PFSK-1 (cell line): ENCODE data around the gene ZNF75A.

Source experiments
- FOXP2 ChIP-seq: optimal IDR thresholded peaks from 2 replicates; pipeline ENCODE3; 2011; ENCODE audit warnings: borderline replicate concordance, control low read depth, inconsistent platforms; ENCODE audit not compliant: insufficient read depth; ENCODE audit errors: extremely low read length, extremely low read depth
- POLR2AphosphoS5 ChIP-seq: IDR thresholded peaks from 2 replicates; pipeline ENCODE4 v1.6.1; 2012; ENCODE audit warnings: low read depth, mild to moderate bottlenecking, control low read depth, low read length, moderate library complexity
- SIN3A ChIP-seq: IDR thresholded peaks from 2 replicates; pipeline ENCODE4 v1.6.1; 2012; ENCODE audit warnings: mild to moderate bottlenecking, low read length, moderate library complexity, borderline replicate concordance; ENCODE audit not compliant: insufficient read depth
- TAF1 ChIP-seq: IDR thresholded peaks from 2 replicates; pipeline ENCODE4 v1.6.1; 2012; ENCODE audit warnings: low read length, control low read depth, borderline replicate concordance; ENCODE audit not compliant: insufficient read depth
- TF ChIP-seq, protein P1 (sequence below), 2 experiments: IDR thresholded peaks; 2 replicates each; pipeline versions ENCODE4 v1.6.1 to v1.8.0; 2011 to 2012; ENCODE audit warnings: low read depth in 2 of 2, low read length in 2 of 2, control low read depth in 1 of 2, inconsistent platforms in 1 of 2, mild to moderate bottlenecking in 1 of 2, moderate library complexity in 1 of 2; ENCODE audit not compliant: insufficient read depth in 1 of 2

ZNF75A gene

DNA sequence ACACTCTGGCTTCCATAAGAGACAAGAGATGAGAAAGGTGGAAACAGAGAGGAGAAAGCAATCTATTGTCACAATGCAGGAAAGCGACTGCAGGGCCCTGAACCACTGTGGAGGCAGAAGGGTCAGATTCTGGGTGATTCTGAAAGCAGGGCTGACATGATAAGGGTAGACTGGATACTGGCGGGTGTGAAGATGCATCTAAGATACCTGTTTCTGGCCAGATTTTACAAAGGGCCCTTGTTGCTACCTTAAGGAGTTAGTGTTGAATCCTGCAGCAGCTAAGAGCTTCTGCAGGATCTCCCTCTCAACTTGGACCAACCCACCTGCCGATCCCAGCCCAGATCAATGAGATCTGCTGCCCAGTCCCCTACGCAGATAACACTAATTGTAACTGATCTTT, 42.8 kb upstream of the ZNF75A start:
- TF ChIP-seq FOXP2 (no peak), TAF1 (no peak), POLR2AphosphoS5 (no peak), SIN3A (no peak)
- TF ChIP-seq, protein P1, sequence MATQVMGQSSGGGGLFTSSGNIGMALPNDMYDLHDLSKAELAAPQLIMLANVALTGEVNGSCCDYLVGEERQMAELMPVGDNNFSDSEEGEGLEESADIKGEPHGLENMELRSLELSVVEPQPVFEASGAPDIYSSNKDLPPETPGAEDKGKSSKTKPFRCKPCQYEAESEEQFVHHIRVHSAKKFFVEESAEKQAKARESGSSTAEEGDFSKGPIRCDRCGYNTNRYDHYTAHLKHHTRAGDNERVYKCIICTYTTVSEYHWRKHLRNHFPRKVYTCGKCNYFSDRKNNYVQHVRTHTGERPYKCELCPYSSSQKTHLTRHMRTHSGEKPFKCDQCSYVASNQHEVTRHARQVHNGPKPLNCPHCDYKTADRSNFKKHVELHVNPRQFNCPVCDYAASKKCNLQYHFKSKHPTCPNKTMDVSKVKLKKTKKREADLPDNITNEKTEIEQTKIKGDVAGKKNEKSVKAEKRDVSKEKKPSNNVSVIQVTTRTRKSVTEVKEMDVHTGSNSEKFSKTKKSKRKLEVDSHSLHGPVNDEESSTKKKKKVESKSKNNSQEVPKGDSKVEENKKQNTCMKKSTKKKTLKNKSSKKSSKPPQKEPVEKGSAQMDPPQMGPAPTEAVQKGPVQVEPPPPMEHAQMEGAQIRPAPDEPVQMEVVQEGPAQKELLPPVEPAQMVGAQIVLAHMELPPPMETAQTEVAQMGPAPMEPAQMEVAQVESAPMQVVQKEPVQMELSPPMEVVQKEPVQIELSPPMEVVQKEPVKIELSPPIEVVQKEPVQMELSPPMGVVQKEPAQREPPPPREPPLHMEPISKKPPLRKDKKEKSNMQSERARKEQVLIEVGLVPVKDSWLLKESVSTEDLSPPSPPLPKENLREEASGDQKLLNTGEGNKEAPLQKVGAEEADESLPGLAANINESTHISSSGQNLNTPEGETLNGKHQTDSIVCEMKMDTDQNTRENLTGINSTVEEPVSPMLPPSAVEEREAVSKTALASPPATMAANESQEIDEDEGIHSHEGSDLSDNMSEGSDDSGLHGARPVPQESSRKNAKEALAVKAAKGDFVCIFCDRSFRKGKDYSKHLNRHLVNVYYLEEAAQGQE (IDR thresholded peaks at IDR 0.05; ENCODE audit: insufficient read depth in 1 of 2, low read depth in 2 of 2, low read length in 2 of 2), result no peak

DNA sequence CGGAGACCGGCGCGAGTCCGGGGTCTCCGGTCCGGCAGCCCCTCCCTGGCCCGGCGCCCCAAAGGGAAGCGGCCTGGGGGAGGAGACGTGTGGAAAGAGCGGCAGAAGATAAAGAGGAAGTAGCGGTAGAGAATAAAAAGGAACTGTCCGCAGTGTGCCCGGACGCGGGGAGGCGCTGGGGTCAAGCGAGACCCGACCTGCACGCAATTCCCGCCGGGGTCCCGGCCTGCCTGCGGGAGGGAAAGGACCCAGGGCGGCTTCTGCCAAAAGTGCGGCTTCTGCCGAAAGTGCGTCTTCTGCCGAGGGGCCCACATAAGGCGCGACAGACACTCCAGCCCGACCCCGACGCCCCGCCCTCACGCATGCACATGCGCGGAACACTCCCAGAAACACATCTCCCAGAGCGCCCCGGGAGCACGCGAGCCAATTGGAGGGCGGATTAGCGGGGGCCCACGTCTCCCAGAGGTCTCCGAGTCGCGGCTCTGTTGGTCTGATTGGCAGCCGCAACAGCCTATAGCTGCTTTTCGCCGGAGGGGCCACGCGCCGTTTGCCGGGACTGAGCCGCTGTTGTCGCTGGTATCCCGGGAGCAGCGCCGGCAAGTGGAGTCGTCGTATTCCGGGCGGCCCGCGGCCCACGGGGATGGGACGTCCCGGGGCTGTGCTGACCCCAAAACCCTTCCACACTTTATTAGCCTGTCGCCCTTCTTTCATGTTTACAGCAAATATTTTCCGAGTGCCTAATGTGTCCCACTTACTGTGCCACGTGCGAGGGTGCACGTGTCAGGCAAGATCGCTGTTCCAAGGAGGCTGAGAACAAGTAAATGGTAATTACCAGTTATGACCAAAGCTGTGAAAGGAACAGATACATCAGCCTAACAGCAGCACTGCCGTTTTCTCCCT, 40.9 kb upstream of the ZNF75A start:
- TF ChIP-seq, protein P1 (IDR thresholded peaks at IDR 0.05; ENCODE audit: insufficient read depth in 1 of 2, low read depth in 2 of 2, low read length in 2 of 2), result no peak
- TF ChIP-seq POLR2AphosphoS5 (peak; percentile 86), SIN3A (peak; percentile 57; the same call in 1 of the 2 replicates), TAF1 (peak; percentile 64; the same call in 1 of the 2 replicates), FOXP2 (peak; percentile 17)

DNA sequence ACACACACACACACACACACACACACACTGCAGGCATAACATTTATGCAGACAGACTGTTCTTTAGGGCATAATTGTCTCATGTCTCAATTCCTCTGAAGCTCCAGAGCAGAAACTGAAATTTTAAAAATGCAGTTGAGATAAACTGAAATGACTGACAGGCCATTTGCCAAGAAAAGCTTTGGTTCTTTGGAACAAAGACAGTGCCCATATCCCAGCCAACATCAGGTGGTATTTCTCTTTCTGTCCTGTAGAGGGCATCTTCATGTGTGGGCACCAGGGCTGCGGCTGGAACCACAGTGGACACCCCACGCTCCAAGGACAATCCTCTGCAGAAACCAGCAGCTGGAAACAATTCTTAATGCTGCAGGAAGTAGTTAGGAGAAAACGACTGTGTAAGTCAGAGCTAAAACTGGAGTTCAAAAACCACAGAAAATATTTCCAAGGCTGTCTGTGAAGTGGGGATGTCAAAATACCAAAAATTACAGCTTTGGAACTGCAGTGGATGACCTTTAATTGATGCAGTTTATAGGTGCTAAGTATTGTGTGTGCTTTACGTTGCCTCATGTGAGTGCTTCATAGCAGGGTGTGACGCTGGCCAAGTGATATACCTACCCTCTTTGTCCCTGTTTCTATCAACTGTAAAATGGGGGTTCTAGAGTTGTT, 38.3 kb upstream of the ZNF75A start:
- TF ChIP-seq FOXP2, result no peak
- TF ChIP-seq TAF1, result no peak
- TF ChIP-seq, protein P1 (IDR thresholded peaks at IDR 0.05; ENCODE audit: insufficient read depth in 1 of 2, low read depth in 2 of 2, low read length in 2 of 2), result no peak
- no peak for TF ChIP-seq POLR2AphosphoS5
- TF ChIP-seq SIN3A, result no peak

DNA sequence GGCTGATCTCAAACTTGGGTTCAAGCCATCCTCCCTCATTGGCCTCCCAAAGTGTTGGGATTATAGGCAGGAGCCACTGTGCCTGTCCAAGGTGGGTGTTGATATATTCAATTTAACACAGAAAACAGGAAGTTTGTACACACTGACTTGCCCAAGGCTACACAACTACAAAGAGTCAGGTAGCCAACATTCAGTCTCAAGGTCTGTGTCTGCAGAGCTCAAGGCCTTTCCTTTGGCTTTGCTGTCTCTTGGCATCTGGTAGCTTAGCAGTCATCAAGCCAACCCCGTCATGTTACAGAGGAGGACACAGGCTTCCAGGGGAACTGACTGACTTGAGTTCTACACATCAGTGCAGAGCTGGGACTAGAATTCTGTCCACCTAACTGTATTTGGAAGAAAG, 37.0 kb upstream of the ZNF75A start:
- TF ChIP-seq SIN3A (no peak), TAF1 (no peak), POLR2AphosphoS5 (no peak), FOXP2 (no peak)
- TF ChIP-seq, protein P1 (IDR thresholded peaks at IDR 0.05; ENCODE audit: insufficient read depth in 1 of 2, low read depth in 2 of 2, low read length in 2 of 2), result no peak
